HUES48 (cell line): Measurements from ENCODE around the gene ARID5A.

Source experiments
- H3K27ac ChIP-seq: one replicate; pipeline ENCODE4 v1.7.0; 2013; ENCODE audit warnings: low read depth, low read length, inconsistent platforms
- H3K27me3 ChIP-seq: 2 replicates; pipeline ENCODE4 v1.6.1; 2013; ENCODE audit warnings: mild to moderate bottlenecking, low read length; ENCODE audit not compliant: control insufficient read depth, insufficient read depth
- H3K36me3 ChIP-seq: 2 replicates; pipeline ENCODE4 v1.6.1; 2013; ENCODE audit warnings: low read length; ENCODE audit not compliant: control insufficient read depth, insufficient read depth
- H3K4me1 ChIP-seq: 2 replicates; pipeline ENCODE4 v1.6.1; 2013; ENCODE audit warnings: mild to moderate bottlenecking, low read length; ENCODE audit not compliant: control insufficient read depth, insufficient read depth
- H3K4me3 ChIP-seq: 2 replicates; pipeline ENCODE4 v1.5.1; 2013; ENCODE audit warnings: mild to moderate bottlenecking, low read depth, low read length
- H3K9ac ChIP-seq: 2 replicates; pipeline ENCODE4 v1.6.1; 2013; ENCODE audit warnings: mild to moderate bottlenecking, low read depth, low read length, moderate library complexity
- H3K9me3 ChIP-seq: 2 replicates; pipeline ENCODE4 v1.6.1; 2013; ENCODE audit warnings: low read length; ENCODE audit not compliant: control insufficient read depth, insufficient read depth

Gene ARID5A

DNA sequence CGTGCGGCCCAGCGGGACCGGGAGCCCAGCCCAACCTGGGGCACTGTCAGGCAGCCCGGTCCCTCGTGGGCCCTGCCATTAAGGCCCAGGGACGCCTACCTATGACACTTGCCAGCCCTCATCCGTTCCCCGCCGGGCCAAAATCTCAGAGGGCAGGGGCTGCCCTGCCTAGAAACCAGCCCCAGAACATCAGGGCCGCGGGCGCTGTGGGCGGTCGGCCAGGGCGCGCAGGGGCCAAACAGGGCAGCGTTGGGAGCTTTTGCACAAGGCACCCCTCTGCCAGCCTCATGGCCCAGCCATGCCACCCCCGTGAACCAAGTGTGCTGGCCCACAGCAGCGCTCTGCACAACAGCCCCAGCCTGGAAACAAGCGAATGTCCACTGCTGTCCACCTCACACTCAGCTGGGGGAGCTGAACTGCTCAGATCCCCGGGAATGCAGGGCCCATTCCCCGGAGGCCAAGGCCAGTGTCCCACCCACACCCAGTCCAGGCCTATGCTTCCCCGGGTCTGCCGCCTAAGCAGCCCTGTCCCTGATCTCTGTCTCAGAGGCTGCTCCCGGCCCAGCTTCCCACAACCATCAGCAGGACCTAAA is 27.9 kb upstream of the ARID5A start:
- Histone ChIP-seq H3K27me3 (peaks cover 23% of the 10 kb centered on the region), H3K9me3 (no peaks in the 10 kb centered on the region), H3K4me3 (no peak overlapping the region)

DNA sequence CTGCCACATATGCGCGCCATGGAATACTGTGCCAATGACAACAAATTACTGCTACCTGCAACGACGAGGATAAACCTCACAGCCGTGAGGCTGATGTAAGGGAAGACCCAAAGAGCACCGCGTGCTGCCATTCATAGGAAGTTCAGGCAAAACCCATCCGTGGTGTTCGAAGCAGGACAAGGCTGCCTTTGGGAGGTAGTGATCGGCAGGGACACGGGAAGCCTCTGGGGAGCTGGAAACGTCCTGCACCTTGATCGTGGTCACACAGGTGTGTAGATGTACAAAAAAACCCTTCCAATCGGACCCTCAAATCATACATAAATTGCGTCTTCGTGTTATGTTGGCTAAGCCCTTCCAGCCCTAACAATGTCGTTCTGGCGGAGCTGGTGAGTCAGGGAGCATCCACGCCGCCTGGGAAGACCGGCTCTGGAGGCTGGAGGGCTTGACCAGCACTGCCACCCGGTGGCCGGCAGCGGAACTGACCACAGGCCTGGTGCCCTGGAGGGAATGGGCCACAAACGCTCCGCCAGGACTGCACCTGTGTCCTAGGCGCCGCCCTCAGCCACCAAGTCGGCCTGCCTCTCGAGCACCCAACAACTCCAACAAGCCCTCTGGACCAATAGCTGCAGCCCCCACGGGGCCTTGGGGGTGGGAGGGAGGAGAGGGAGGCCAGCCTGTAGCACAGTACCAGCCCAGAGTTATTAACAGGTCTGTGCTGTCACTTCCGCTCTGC is 27.3 kb upstream of the ARID5A start:
- Histone ChIP-seq H3K27ac (no peak overlapping the region), H3K4me1 (peaks cover 3% of the 10 kb centered on the region; the same call in 1 of the 2 replicates), H3K9me3 (no peaks in the 10 kb centered on the region), H3K36me3 (no peaks in the 10 kb centered on the region), H3K27me3 (peaks cover 23% of the 10 kb centered on the region), H3K9ac (no peak overlapping the region), H3K4me3 (peak overlapping the region; percentile 4; the same call in 1 of the 2 replicates)

More for the DNA sequence above, 27.9 kb upstream of the ARID5A start:
- Histone ChIP-seq H3K27ac (no peak overlapping the region), H3K4me1 (peaks cover 3% of the 10 kb centered on the region; the same call in 1 of the 2 replicates), H3K36me3 (no peaks in the 10 kb centered on the region), H3K9ac (no peak overlapping the region)

DNA sequence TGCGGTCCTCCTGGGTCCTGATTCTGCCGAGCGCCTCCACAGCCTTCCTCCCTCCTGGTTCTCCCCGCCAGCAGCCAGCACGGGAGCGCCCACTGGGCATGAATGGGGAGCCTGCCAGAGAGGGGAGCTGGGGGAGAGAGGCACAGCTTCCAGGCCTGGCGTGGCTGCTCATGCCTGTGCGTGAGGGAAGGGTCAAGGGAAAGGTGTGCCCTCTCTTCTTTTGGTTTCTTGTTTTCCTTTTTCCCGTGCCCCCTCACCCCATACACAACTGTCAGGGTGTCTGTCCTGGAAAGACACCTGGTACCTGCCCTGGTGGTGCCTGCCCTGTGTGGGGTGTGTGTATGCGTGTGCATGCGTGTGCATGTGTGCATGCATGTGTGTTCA is 26.7 kb upstream of the ARID5A start:
- H3K4me1 ChIP-seq, result peaks cover 3% of the 10 kb centered on the region; the same call in 1 of the 2 replicates
- H3K9ac ChIP-seq, result no peak overlapping the region
- peaks cover 23% of the 10 kb centered on the region for H3K27me3 ChIP-seq
- H3K4me3 ChIP-seq, result peak overlapping the region; percentile 4; the same call in 1 of the 2 replicates
- H3K9me3 ChIP-seq, result no peaks in the 10 kb centered on the region
- H3K36me3 ChIP-seq, result no peaks in the 10 kb centered on the region
- H3K27ac ChIP-seq, result no peak overlapping the region

DNA sequence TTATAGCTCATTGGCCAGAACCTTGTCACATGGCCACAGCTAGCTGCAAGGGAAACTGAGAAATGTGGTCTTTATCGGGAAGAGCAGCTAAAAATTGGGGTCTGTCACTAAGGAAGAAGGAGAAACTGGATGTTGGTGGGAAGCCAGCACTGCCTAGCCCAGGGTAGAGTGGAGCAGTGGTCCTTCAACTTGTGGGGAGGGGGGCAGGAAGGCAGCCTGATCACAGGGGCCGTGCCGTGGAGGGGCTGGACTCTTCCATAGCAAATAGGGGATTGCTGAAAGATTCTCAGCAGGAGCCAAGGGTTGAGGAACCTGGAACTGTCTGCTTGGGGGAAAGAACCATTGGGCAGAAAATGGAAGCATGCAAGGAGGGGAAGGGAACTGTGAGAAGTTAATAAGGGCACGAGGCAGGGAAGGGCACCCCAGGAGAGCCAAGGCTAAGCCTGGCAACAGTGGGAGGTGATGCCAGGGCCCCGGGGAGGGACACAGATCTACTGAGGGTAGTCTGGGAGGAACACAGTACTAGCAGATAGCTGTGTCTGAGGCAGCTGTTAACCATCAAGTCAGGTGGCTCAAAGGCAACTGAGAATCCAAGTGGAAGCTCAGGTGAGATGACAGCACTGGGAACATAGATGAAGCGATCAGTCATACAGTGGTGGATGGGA is 25.5 kb upstream of the ARID5A start:
- Histone ChIP-seq H3K36me3 (no peaks in the 10 kb centered on the region), H3K27ac (no peak overlapping the region), H3K4me1 (peaks cover 3% of the 10 kb centered on the region; the same call in 1 of the 2 replicates), H3K4me3 (no peak overlapping the region), H3K27me3 (peaks cover 23% of the 10 kb centered on the region), H3K9me3 (no peaks in the 10 kb centered on the region), H3K9ac (no peak overlapping the region)

DNA sequence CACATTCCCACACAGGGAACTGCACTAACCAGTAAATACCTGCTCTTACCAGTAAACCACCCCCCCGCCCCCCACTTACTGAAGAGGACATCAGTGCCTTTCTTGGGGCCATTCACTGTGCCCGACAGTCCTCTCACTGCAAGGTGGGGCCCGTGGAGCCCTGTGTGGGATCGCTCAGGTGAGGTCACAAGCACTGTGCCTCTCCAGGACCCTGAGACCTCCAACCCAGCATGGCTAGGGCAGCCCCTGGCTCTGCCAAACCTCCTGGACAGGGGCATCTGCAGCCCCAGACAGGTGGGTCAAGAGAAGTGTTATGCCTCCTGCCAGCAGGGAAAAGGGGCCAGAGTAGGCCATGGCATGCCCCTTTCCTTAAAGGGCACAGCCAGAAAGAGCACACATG is 24.7 kb upstream of the ARID5A start:
- Histone ChIP-seq H3K9me3 (0 out of 2 replicates have a peak, but pooled peaks cover under 1% of the 10 kb centered on the region), H3K27me3 (peaks cover 23% of the 10 kb centered on the region), H3K4me1 (peaks cover 3% of the 10 kb centered on the region; the same call in 1 of the 2 replicates), H3K4me3 (no peak overlapping the region), H3K9ac (no peak overlapping the region), H3K36me3 (no peaks in the 10 kb centered on the region), H3K27ac (no peak overlapping the region)

DNA sequence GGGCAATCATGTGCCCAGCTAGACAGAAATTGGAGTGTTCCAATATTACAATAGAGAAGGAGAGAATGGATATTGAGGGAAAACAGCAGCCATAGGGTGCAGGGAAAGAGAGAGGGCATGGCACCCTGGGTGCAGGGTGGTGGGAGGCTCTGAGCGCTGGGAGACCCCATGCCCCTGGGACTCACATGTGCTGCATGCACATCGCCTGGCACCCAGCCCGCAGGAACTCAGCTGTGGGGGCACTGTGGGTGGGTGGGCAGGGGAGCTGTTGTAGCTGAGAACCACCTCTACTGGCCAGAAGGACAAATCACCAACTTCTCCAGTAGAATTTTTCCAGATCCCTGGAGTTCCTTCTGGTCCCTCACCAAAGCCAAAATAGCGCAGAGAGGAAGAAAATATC is 24.2 kb upstream of the ARID5A start:
- H3K27me3 ChIP-seq, result peaks cover 23% of the 10 kb centered on the region
- no peak overlapping the region for H3K4me3 ChIP-seq
- H3K9ac ChIP-seq, result no peak overlapping the region
- no peak overlapping the region for H3K27ac ChIP-seq
- peaks cover 3% of the 10 kb centered on the region; the same call in 1 of the 2 replicates for H3K4me1 ChIP-seq
- H3K9me3 ChIP-seq, result 0 out of 2 replicates have a peak, but pooled peaks cover 5% of the 10 kb centered on the region
- no peaks in the 10 kb centered on the region for H3K36me3 ChIP-seq

DNA sequence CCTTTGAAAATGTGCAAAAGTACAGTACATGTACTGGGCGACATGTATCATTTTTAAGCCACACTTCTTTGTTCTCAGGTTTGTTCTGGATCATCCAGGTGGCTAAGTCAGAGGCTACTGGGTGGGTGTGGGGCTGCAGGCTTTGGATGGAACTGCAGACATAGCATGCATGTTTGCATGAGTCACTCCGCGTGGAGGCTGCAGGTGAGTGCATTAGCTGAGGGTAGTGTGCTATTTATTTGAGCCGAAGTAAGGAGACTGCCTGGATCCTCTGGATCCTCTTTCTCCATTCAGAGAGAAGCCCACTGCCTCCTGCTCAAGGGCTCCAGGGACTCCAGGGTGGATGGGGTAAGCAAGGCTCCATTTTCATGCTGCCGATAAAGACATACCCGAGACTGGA is 22.0 kb upstream of the ARID5A start:
- Histone ChIP-seq H3K27me3 (peaks cover 11% of the 10 kb centered on the region; the same call in 1 of the 2 replicates), H3K9ac (no peak overlapping the region), H3K4me1 (no peaks in the 10 kb centered on the region; the same call in 1 of the 2 replicates), H3K27ac (no peak overlapping the region), H3K36me3 (no peaks in the 10 kb centered on the region), H3K4me3 (no peak overlapping the region), H3K9me3 (peaks cover 7% of the 10 kb centered on the region; the same call in 1 of the 2 replicates)

DNA sequence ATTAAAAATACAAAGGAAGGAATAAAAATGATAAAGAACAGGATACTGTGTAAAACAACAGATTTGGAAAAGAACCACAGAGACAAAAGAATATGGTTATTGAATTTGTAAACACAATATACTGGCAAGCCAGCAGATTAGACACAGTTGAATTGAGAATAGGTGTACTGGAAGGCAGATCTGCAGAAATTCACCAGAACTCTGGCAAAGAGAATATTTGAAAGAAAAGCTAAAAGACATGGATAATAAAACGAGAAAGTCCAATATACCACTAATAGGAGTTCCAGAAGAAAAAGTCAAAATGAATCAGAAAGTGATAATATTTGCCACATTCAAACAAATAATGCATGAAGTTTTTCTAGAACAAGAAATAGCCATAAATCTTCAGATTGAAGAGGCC is 19.5 kb upstream of the ARID5A start:
- no peaks in the 10 kb centered on the region for H3K4me1 ChIP-seq
- H3K4me3 ChIP-seq, result no peak overlapping the region
- H3K27me3 ChIP-seq, result no peaks in the 10 kb centered on the region
- peaks cover 7% of the 10 kb centered on the region; the same call in 1 of the 2 replicates for H3K9me3 ChIP-seq
- H3K27ac ChIP-seq, result no peak overlapping the region
- H3K36me3 ChIP-seq, result no peaks in the 10 kb centered on the region
- H3K9ac ChIP-seq, result no peak overlapping the region

DNA sequence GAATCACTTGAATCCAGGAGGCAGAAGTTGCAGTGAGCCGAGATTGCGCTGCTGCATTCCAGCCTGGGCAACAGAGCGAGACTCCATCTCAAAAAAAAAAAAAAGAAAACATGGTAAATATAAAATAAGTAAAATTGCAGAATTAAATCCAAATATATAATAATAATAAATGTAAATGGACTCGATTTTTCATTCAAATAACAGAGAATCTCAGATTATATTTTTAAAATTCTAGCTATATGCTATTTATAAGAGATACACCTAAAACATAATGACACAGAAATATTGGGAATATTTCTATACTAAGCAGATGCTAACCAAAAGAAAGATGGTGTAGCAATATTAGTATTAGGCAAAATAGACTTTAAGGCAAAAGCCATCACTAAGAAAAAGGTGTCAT is 16.3 kb upstream of the ARID5A start:
- no peak overlapping the region for H3K9ac ChIP-seq
- H3K4me1 ChIP-seq, result no peaks in the 10 kb centered on the region
- H3K36me3 ChIP-seq, result no peaks in the 10 kb centered on the region
- no peaks in the 10 kb centered on the region for H3K27me3 ChIP-seq
- H3K9me3 ChIP-seq, result peaks cover 7% of the 10 kb centered on the region; the same call in 1 of the 2 replicates
- no peak overlapping the region for H3K27ac ChIP-seq
- H3K4me3 ChIP-seq, result no peak overlapping the region

DNA sequence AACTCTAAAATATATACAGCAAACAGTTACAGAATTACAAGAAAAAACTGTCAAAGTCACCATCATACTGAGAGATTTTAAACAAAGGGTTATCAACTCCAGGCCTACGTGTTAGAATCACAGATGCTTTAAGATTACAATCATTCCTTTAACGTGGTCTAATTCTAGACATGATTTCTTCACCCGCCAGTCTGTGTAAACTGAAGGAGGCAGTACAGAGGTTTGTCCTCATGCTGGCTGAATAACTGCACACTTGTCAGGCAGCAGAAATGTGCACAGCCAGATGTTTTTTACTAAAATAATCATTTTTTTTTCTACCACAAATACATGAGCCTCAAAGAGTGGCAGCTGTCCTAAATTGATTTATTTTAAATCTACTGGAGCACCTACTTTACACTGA is 15.9 kb upstream of the ARID5A start:
- Histone ChIP-seq H3K4me3 (no peak overlapping the region), H3K36me3 (no peaks in the 10 kb centered on the region), H3K27me3 (peaks cover under 1% of the 10 kb centered on the region; the same call in 1 of the 2 replicates), H3K27ac (no peak overlapping the region), H3K4me1 (no peaks in the 10 kb centered on the region), H3K9me3 (peaks cover 7% of the 10 kb centered on the region; the same call in 1 of the 2 replicates), H3K9ac (no peak overlapping the region)

DNA sequence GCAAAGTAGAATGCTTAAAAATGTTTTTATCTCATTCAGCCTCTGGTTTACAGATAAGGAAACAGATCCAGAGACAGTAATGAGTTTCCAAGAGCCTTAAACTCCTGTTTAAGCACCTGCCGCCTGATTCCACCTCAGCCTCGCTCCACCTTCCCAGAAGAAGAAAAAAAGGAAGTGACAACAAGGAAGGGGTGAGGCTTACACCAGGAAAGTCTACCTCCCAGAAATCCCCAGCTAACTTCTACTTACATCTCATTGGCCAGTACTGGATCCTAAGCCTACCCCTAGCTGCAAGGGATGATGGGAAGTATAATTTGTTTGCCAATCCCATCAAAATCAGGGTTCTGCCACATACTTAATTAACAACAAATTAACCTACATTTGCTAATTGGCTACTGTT is 15.3 kb upstream of the ARID5A start:
- no peak overlapping the region for H3K27ac ChIP-seq
- peaks cover 7% of the 10 kb centered on the region; the same call in 1 of the 2 replicates for H3K9me3 ChIP-seq
- H3K4me3 ChIP-seq, result no peak overlapping the region
- H3K4me1 ChIP-seq, result no peaks in the 10 kb centered on the region
- no peaks in the 10 kb centered on the region for H3K36me3 ChIP-seq
- no peak overlapping the region for H3K9ac ChIP-seq
- H3K27me3 ChIP-seq, result peaks cover 5% of the 10 kb centered on the region
